NB4 (cell line): ENCODE data around the gene S100A2.

Experiments used
- MYC ChIP-seq: IDR thresholded peaks from 2 replicates; pipeline ENCODE4 v1.6.1; 2011; ENCODE audit warnings: low read depth, low read length
- POLR2A ChIP-seq: IDR thresholded peaks from 2 replicates; pipeline ENCODE4 v1.6.1; 2011; ENCODE audit warnings: mild to moderate bottlenecking; ENCODE audit not compliant: insufficient read length; ENCODE audit errors: extremely low read depth
- TF ChIP-seq, protein P1 (sequence below): IDR thresholded peaks from one replicate; pipeline ENCODE4 v1.5.1; 2012; ENCODE audit warnings: low read depth, low read length

DNA sequence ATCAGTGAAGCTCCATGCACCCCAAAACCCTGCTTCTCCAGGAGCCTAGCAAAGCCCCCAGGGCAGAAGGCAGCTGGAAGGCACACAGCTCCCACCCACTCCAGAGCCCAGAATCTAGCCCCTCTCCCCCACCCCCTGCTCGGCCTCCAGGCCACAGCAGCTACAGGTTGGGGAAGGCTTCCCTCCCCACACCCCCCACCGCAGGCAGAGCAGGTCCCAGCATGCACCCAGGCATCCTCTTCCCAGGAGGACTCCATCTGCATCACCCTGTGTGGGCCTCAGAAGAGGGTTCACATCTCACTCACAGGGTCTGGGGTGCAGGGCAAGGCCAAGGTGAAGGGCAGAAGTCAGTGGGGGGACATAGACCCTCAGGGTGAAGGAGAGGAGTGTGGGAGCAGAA, 49.8 kb upstream of the S100A2 start:
- TF ChIP-seq, protein P1, sequence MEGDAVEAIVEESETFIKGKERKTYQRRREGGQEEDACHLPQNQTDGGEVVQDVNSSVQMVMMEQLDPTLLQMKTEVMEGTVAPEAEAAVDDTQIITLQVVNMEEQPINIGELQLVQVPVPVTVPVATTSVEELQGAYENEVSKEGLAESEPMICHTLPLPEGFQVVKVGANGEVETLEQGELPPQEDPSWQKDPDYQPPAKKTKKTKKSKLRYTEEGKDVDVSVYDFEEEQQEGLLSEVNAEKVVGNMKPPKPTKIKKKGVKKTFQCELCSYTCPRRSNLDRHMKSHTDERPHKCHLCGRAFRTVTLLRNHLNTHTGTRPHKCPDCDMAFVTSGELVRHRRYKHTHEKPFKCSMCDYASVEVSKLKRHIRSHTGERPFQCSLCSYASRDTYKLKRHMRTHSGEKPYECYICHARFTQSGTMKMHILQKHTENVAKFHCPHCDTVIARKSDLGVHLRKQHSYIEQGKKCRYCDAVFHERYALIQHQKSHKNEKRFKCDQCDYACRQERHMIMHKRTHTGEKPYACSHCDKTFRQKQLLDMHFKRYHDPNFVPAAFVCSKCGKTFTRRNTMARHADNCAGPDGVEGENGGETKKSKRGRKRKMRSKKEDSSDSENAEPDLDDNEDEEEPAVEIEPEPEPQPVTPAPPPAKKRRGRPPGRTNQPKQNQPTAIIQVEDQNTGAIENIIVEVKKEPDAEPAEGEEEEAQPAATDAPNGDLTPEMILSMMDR: no peak
- no peak for TF ChIP-seq MYC
- no peak for TF ChIP-seq POLR2A
